H9 (cell line): ENCODE data around the gene FMNL1. TPM values are rescaled to one million over a fixed set of nuclear protein-coding genes. Genes with fewer than 3 reads are reported as not detected.

ENCODE experiments used
- DNase-seq: peaks from one replicate; pipeline ENCODE4 v3.0.0-alpha.2; 2017
- H2AFZ ChIP-seq: one replicate; pipeline ENCODE4 v1.6.1; 2013; ENCODE audit warnings: mild to moderate bottlenecking, low read length, control low read depth, moderate library complexity
- H2AK5ac ChIP-seq: 2 replicates; pipeline ENCODE4 v1.6.1; 2013; ENCODE audit warnings: low read length, control low read depth, mixed read lengths; ENCODE audit not compliant: insufficient read length
- H2BK120ac ChIP-seq: one replicate; pipeline ENCODE4 v1.6.1; 2013; ENCODE audit warnings: low read depth, mild to moderate bottlenecking, low read length, control low read depth, inconsistent platforms; ENCODE audit not compliant: poor library complexity, severe bottlenecking
- H2BK12ac ChIP-seq: 2 replicates; pipeline ENCODE4 v1.6.1; 2013; ENCODE audit warnings: low read length, control low read depth, mixed read lengths, low read depth; ENCODE audit not compliant: insufficient read length
- H2BK15ac ChIP-seq: 2 replicates; pipeline ENCODE4 v1.6.1; 2013; ENCODE audit warnings: low read depth, low read length, control low read depth
- H2BK20ac ChIP-seq: one replicate; pipeline ENCODE4 v1.6.1; 2013; ENCODE audit warnings: low read depth, mild to moderate bottlenecking, low read length, control low read depth, inconsistent platforms; ENCODE audit not compliant: poor library complexity, severe bottlenecking
- H2BK5ac ChIP-seq: 2 replicates; pipeline ENCODE4 v1.6.1; 2013; ENCODE audit warnings: low read length, control low read depth, mixed read lengths; ENCODE audit not compliant: insufficient read length
- H3K14ac ChIP-seq: 2 replicates; pipeline ENCODE4 v1.6.1; 2013; ENCODE audit warnings: low read length, control low read depth; ENCODE audit not compliant: insufficient read depth
- H3K18ac ChIP-seq: 2 replicates; pipeline ENCODE4 v1.6.1; 2013; ENCODE audit warnings: low read depth, mild to moderate bottlenecking, mixed read lengths, low read length, control low read depth; ENCODE audit not compliant: insufficient read length
- H3K23ac ChIP-seq: 2 replicates; pipeline ENCODE4 v1.6.1; 2013; ENCODE audit warnings: low read length, control low read depth, mixed read lengths, low read depth; ENCODE audit not compliant: insufficient read length
- H3K23me2 ChIP-seq: 2 replicates; pipeline ENCODE4 v1.6.1; 2013; ENCODE audit warnings: low read depth, mild to moderate bottlenecking, mixed read lengths, low read length, control low read depth; ENCODE audit not compliant: insufficient read length, poor library complexity, severe bottlenecking
- H3K27ac ChIP-seq: 2 replicates; pipeline ENCODE4 v1.5.1; 2013; ENCODE audit warnings: low read length, control low read depth, mixed read lengths, low read depth; ENCODE audit not compliant: insufficient read length
- H3K27me3 ChIP-seq: 2 replicates; pipeline ENCODE4 v1.6.1; 2013; ENCODE audit warnings: low read length, control low read depth, inconsistent platforms; ENCODE audit not compliant: insufficient read depth
- H3K4ac ChIP-seq: 2 replicates; pipeline ENCODE4 v1.6.1; 2013; ENCODE audit warnings: low read depth, mild to moderate bottlenecking, control low read depth, inconsistent platforms, low read length, moderate library complexity
- H3K4me1 ChIP-seq: 2 replicates; pipeline ENCODE4 v1.6.1; 2013; ENCODE audit warnings: low read length, control low read depth, inconsistent platforms; ENCODE audit not compliant: insufficient read depth
- H3K4me2 ChIP-seq: 2 replicates; pipeline ENCODE4 v1.6.1; 2013; ENCODE audit warnings: low read length, control low read depth, mixed read lengths; ENCODE audit not compliant: insufficient read length, insufficient read depth
- H3K56ac ChIP-seq: 2 replicates; pipeline ENCODE4 v1.6.1; 2013; ENCODE audit warnings: low read depth, mild to moderate bottlenecking, mixed read lengths, low read length, control low read depth; ENCODE audit not compliant: insufficient read length
- H3K79me1 ChIP-seq: 2 replicates; pipeline ENCODE4 v1.6.1; 2013; ENCODE audit warnings: low read depth, mild to moderate bottlenecking, moderate library complexity, low read length, control low read depth, inconsistent platforms; ENCODE audit not compliant: insufficient read depth, poor library complexity, severe bottlenecking
- H3K79me2 ChIP-seq: 2 replicates; pipeline ENCODE4 v1.6.1; 2013; ENCODE audit warnings: low read length, control low read depth, inconsistent platforms; ENCODE audit not compliant: insufficient read depth
- H3K9ac ChIP-seq: 2 replicates; pipeline ENCODE4 v1.6.1; 2013; ENCODE audit warnings: low read length, control low read depth, mixed read lengths; ENCODE audit not compliant: insufficient read length; ENCODE audit errors: extremely low read depth
- H3K9me3 ChIP-seq: one replicate; pipeline ENCODE4 v1.6.1; 2013; ENCODE audit warnings: low read depth, low read length, inconsistent platforms; ENCODE audit not compliant: control insufficient read depth
- H3T11ph ChIP-seq: one replicate; pipeline ENCODE4 v1.6.1; 2013; ENCODE audit warnings: mild to moderate bottlenecking, low read length, control low read depth, inconsistent platforms
- H4K20me1 ChIP-seq: one replicate; pipeline ENCODE4 v1.6.1; 2013; ENCODE audit not compliant: control insufficient read depth, insufficient read length, insufficient read depth
- H4K5ac ChIP-seq: 2 replicates; pipeline ENCODE4 v1.6.1; 2013; ENCODE audit warnings: low read depth, mild to moderate bottlenecking, mixed read lengths, low read length, control low read depth; ENCODE audit not compliant: insufficient read length
- H4K8ac ChIP-seq: replicated peaks from 2 replicates; pipeline ENCODE4 v1.6.1; 2013; ENCODE audit warnings: low read length, control low read depth, mixed read lengths, low read depth; ENCODE audit not compliant: insufficient read length
- H4K91ac ChIP-seq: 2 replicates; pipeline ENCODE4 v1.6.1; 2013; ENCODE audit warnings: low read depth, mild to moderate bottlenecking, moderate library complexity, mixed read lengths, low read length, control low read depth; ENCODE audit not compliant: insufficient read length
- H3K27ac Mint-ChIP-seq, 3 experiments: 2 replicates in 2 of 3; 3 replicates in 1 of 3; pipeline ENCODE4 v1.8.0; 2020 to 2021; ENCODE audit warnings: mixed read lengths in 3 of 3, mild to moderate bottlenecking in 1 of 3, moderate library complexity in 1 of 3
- H3K27me3 Mint-ChIP-seq: 2 replicates; pipeline ENCODE4 v1.8.0; 2021; ENCODE audit warnings: low read depth, mild to moderate bottlenecking, moderate library complexity, mixed read lengths
- H3K36me3 Mint-ChIP-seq, 3 experiments: 2 replicates in 2 of 3; 3 replicates in 1 of 3; pipeline ENCODE4 v1.8.0; 2020 to 2021; ENCODE audit warnings: low read depth in 3 of 3, mixed read lengths in 3 of 3; ENCODE audit not compliant: insufficient read depth in 1 of 3
- H3K4me1 Mint-ChIP-seq, 2 experiments: 2 replicates each; pipeline ENCODE4 v1.8.0; 2020; ENCODE audit warnings: mixed read lengths in 2 of 2
- H3K4me3 Mint-ChIP-seq, 2 experiments: 2 replicates in 1 of 2; 3 replicates in 1 of 2; pipeline ENCODE4 v1.8.0; 2020 to 2021; ENCODE audit warnings: mild to moderate bottlenecking in 2 of 2, mixed read lengths in 2 of 2, moderate library complexity in 1 of 2
- H3K9me3 Mint-ChIP-seq, 2 experiments: 2 replicates in 1 of 2; 3 replicates in 1 of 2; pipeline ENCODE4 v1.8.0; 2020; ENCODE audit warnings: mild to moderate bottlenecking in 2 of 2, mixed read lengths in 2 of 2, moderate library complexity in 1 of 2
- CTCF ChIP-seq: fragments of 200-600 bp; sonication (generic); conservative IDR thresholded peaks from 3 replicates; pipeline ENCODE4 v1.8.0; 2021; ENCODE audit warnings: antibody characterized with exemption, mild to moderate bottlenecking
- WGBS: extraction: QIAGEN DNeasy Blood & Tissue Kit; methylation state at CpG from one replicate; pipeline ENCODE4 v1.1.7; 2013; ENCODE audit warnings: missing lambda C conversion rate, low lambda C conversion rate, mixed read lengths; ENCODE audit not compliant: insufficient read length; ENCODE audit errors: extremely low coverage; 5-methylcytosine and 5-hydroxymethylcytosine counted together
- total RNA-seq: library from RNA; stranded (reverse); gene quantifications from 2 replicates; pipeline ENCODE4 v1.2.1, GENCODE V29; 2021

FMNL1 gene
- total RNA-seq, 1 experiment from 2014 or later: 6.9 TPM

- Mint-ChIP-seq H3K27me3 (peaks cover 21% of the 10 kb centered on the region), H3K36me3 (peaks cover 2 to 22% (median 16%) of the 10 kb centered on the region in 3 experiments; a peak in 6 of 7 replicates), H3K4me1 (peaks cover 13 to 17% of the 10 kb centered on the region in 2 experiments), H3K4me3 (peak overlapping the region; percentile 64 to 77; a peak in 3 of 5 replicates), H3K27ac (peak overlapping the region in 1 of 3 experiments; percentile 47; a peak in 1 of 7 replicates), H3K9me3 (no peaks in the 10 kb centered on the region)
- H2AFZ ChIP-seq: no peak overlapping the region
- H3K79me2 ChIP-seq: no peaks in the 10 kb centered on the region
- H2BK12ac ChIP-seq: no peak overlapping the region
- H2BK20ac ChIP-seq: no peak overlapping the region
- H3K14ac ChIP-seq: peak overlapping the region; percentile 74; the same call in 1 of the 2 replicates
- TF ChIP-seq CTCF: no peak
- H4K91ac ChIP-seq: no peak overlapping the region
- no peaks in the 10 kb centered on the region for H3K9me3 ChIP-seq
- H4K5ac ChIP-seq: no peak overlapping the region
- no peaks in the 10 kb centered on the region for H3K4me1 ChIP-seq
- no peak overlapping the region for H3K56ac ChIP-seq
- no CpG with 5 or more reads among the region's 18 CpGs for WGBS
- no peak overlapping the region for H2AK5ac ChIP-seq
- peak overlapping the region; percentile 47 for H3K18ac ChIP-seq
- H2BK5ac ChIP-seq: no peak overlapping the region
- no peak overlapping the region for H2BK120ac ChIP-seq
- H3K4me2 ChIP-seq: peak overlapping the region; percentile 45
- no peak overlapping the region for H3K4ac ChIP-seq
- DNase-seq: peak; percentile 36
- no peaks in the 10 kb centered on the region for H3K79me1 ChIP-seq
- no peak overlapping the region for H4K8ac ChIP-seq
- no peak overlapping the region for H3K27ac ChIP-seq
- H4K20me1 ChIP-seq: no peaks in the 10 kb centered on the region
- H3T11ph ChIP-seq: no peak overlapping the region
- peaks cover 9% of the 10 kb centered on the region for H3K23me2 ChIP-seq
- no peaks in the 10 kb centered on the region for H3K27me3 ChIP-seq
- H3K23ac ChIP-seq: no peak overlapping the region
- no peak overlapping the region for H2BK15ac ChIP-seq
- no peak overlapping the region for H3K9ac ChIP-seq
These were observed 41.1 kb downstream of the FMNL1 start for GRCh38 chr17:45262516-45263476.
